NOMO-1 (cell line): ENCODE results near the gene S100A14.
A peak's percentile ranks its signal among the peaks of the same experiment; 100 is the strongest.

Experiments used
- DNase-seq, 2 experiments: peaks; one replicate each; lab custom pipeline; 2025; ENCODE audit not compliant: unreplicated experiment in 2 of 2; lab: John Stamatoyannopoulos, UW

S100A14 gene

DNA sequence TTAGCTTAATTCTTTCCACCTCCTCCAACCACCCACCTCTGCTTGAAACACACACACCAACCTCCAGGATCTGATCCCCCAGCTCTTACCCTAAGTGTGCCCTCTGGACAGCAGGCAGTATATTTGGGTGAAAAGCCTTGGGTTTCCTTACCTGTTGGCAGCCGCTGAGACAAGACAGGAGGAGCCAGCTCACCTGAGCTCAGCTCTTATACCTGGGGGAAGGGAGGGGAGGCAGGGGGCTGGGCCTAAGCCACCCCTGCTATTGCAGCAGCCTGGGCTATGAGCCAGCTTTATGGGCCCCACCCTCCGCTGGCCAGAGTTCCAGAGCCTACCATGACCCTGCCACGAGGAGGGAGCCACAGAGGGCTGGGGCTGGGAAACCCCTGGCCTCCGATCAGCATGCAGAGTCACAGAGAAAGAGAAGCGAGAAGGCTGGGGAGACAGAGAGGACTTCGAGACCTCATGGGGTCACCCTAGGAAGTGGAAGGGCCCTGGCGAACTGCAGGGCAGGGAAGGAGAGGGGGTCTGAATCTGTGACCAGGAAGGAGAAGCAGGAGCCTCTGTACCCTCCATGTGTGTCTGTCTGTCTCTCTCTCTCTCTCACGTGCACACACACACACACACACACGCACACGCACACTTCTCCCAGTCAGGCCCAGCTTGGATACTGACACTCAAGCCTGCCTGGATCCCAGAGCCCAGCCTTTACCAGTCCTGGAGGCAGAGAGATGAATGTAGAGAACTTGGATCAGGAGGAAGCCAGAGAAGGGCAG is at the start of gene S100A14:
Gene S100A14 (minus strand): TSS at position 182 of the 773 bp plus-strand sequence. CDS start 467 bp downstream, outside the sequence.
- DNase-seq = no peak

DNA sequence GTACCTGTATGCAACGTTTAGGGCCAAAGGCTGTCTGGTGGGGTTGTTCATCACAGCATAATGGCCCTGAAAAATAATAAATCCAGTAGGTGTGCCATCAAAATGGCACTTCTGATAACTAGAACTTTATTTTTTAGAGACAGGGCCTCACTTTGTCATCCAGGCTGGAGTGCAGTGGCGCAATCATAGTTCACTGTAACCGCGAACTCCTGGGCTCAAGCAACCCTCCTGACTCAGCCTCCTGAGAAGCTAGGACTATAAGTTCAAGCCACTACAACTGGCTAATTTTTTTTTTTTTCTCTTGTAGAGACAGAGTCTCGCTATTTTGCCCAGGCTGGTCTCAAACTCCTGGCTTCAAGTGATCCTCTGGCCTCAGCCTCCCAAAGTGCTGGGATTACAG is 47.1 kb upstream of the S100A14 start:
- DNase-seq = peak in 1 of 2 experiments; percentile 36

GRCh38 chr1:153662269-153662668 is 46.1 kb upstream of the S100A14 start:
- no peak for DNase-seq

DNA sequence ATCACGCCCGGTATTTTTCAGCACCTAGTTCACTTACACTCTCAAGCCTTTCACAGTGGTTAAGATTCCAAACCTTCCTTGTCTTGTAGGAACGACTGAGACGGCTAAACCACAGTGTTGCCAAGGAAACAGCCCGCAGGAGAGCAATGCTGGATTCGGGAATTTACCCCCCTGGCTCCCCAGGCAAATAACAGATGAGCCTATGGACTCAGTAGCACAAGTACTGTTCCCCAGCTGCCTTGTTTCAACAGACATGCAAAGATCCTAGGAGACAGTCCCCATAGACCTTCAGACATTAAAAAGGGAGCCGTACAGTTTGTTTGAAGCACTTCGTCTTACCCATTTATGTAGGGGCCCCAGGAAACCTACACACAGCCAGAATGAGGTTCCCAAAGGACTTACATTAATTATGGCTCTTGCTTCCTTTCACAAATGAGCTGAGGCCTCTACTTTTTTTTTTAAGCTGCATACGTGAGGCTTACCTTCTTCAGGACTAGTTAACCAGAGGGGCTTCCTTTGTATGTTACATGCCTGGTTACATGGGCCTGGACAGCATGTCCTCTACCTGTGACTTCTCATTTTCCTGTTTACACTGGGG is 45.1 kb upstream of the S100A14 start:
- no peak for DNase-seq

GRCh38 chr1:153659656-153660055 is 43.5 kb upstream of the S100A14 start:
- DNase-seq = no peak

GRCh38 chr1:153659175-153659534 is 43.0 kb upstream of the S100A14 start:
- DNase-seq = no peak

DNA sequence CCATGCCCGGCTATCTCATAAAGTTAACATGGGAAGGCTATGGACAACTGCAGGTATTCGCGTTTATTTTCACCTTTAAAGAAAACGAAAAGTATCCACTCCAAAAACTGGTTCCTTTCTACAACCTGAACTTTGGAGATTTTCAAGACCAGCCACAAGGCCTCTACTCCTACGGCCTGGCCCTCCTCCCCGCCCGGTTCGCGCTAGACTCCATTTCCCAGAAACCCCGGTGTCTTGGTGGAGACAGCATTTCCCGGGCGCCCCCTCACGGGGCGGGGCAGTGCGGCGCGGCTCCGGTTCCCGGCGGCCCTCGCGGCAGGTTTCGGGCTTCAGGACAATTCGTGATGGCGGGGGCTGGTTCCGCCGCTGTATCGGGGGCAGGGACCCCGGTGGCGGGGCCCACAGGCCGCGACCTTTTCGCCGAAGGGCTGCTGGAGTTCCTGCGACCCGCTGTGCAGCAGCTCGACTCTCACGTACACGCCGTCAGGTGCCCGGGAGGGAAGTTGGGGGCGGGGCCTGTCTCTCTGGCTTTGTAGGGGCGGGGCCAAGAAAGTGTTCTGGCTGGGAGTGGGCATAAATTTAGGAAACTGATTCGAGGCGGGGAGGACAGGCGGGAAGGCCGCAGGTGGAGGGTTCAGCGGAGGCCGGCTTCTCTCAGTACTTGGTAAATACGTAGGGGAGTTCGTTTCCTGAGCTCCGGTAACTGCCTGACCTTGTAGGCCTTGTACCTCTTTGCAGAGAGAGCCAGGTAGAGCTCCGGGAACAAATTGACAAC is 42.5 kb upstream of the S100A14 start, which contains the start of gene SNAPIN:
Gene SNAPIN (plus strand): TSS at position 304 of the 775 bp plus-strand sequence. CDS start 41 bp downstream, at position 345.
- DNase-seq = peak; percentile 91 to 96

GRCh38 chr1:153655333-153655732 is 39.2 kb upstream of the S100A14 start:
- no peak for DNase-seq

- no peak for DNase-seq
Measured at GRCh38 chr1:153652805-153653500, 36.8 kb upstream of the S100A14 start.

- no peak for DNase-seq
Measured at GRCh38 chr1:153651771-153652170, 35.6 kb upstream of the S100A14 start.

DNA sequence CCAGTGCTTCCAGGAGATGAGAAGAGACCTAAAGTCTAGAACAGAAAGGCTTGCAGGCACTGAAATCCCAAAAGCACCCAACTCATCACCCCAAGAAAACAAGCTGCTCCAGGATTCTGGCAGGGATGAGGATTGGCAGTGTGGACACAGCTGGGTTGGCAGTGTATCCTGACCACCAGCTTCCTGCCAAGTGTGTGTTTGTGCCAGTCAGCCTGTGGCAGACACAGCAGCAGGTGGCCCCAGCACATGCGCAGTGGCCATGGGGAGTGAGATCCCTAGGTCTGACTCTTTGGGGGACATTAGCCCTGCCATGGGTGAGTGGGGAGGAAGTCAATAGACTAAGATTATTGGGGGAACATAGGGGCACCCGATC is 33.7 kb upstream of the S100A14 start:
- no peak for DNase-seq

DNA sequence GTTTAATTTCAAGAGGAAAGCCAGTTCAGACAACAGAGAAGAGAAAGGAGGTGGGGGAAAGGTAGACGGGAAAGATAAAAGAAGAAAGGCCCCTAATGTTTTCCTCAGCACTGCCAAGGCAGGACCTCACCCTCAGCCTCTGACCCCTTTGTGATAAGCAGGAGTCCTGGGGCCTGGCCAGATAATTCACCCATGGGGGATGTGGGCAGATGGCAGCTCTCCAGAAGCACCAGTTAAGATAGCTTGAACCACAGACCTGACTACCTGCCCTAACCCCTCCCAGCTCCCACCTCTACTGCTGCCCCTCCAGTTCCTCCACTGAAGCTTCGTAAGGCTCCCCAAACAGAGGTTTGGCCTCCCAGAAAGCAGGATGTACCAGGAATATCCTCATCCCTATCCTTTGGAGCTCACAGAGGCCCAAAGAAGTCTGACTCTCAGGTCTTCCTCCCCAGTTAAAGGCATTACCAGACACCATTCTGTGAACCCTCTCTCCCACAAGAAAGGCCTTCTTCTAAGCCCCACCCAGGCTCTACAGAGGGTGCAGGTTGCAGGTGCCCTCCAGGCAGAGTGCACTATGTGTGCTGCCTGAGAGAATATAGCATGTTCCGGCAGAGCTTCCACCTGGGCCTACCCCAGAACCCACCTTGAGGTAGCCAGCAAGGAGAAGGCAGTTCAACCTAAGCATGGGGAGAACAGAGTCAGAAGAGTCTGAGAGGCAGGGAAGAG is 33.2 kb upstream of the S100A14 start:
- DNase-seq = no peak

GRCh38 chr1:153648000-153648643 is 32.0 kb upstream of the S100A14 start:
- no peak for DNase-seq

GRCh38 chr1:153647346-153647714 is 31.2 kb upstream of the S100A14 start:
- DNase-seq = no peak

DNA sequence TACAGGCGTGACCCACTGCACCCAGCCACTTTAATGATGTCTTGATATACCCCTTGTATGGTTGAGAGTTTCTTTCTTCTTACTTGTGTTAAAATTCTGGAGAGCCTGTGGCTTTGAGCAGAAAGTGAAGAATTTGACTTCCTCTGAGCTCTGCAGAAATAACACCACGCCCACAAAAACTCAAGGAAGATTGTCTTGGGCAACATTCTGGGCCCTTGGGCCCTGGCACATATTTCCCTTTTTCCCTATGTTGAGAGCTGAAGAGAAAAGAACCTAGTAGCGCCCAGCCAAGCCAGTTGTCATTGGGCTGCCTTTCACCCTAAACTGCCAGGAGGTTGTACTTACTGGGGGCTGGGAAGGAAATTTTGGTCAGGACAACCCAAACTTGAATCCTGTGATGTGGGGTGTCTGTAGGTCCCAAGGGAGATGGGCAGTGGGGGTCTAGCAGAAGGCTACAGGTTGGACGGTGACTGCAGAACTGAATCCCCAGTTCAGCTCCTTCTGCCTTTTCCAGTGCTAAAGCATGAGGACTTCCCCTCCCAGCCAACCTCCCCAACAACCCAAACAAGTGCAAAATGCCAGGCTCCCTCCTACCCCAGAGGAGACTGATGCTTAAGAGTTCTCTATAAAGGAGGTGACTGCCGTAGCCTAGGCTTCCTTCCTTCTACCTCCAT is 30.7 kb upstream of the S100A14 start:
- DNase-seq = peak; percentile 63 to 64

DNA sequence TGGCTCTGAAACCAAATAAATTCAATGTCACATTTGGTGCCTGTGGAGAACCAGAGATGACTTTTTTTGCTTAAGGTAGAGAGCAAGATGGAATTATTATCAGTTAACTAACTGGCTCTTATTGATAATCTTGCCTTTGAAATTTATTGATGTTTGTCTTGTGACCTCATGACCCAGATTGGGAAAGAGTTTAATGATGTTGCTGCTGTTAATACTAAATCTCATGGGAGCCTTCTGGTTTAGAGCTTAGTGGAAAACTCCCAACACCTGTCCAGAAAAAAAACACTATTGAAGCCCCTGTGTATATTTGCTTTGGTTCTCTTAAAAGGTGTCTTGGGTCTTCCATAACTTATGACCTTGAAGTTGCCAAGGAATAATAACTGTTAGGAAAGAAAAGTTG is 27.7 kb upstream of the S100A14 start:
- DNase-seq = no peak

DNA sequence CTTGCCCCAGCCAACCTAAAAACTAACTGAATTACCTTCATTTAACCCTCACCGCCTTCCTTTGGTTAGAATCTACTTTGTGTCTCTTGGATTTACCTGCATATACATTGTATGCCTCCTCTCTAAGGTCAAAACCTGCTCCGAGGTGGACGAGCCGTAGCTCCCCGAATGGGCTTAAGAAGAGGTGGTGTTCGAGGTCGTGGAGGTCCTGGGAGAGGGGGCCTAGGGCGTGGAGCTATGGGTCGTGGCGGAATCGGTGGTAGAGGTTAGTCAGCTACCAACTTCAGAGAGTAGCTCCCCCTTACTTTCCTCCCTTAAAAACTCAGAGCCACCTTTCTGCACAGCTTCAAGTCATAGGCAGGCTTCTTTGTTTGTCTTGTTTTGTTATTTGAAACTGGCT is 27.0 kb upstream of the S100A14 start:
- no peak for DNase-seq

DNA sequence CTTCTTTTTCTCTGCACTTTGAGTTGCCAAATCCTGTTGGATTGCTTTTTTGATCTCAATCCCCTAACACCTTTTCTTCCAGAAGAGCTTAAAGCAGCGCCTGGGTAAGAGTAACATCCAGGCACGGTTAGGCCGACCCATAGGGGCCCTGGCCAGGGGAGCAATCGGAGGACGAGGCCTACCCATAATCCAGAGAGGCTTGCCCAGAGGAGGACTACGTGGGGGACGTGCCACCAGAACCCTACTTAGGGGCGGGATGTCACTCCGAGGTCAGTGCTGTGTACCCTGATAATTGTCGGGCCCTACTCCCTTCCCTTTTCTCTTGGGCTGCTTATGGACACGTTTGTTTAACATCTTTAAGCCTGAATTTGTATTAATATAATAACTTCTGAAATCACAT is 26.0 kb upstream of the S100A14 start:
- no peak for DNase-seq

GRCh38 chr1:153640861-153641260 is 24.7 kb upstream of the S100A14 start:
- no peak for DNase-seq
